Measurements from ENCODE around the gene STK4. TPM values are rescaled to one million over a fixed set of nuclear protein-coding genes. Genes with fewer than 3 reads are reported as not detected.
"Not testable (repeated sequence)": the region's sequence is repeated elsewhere in the genome, so short reads cannot be mapped to it uniquely, and the experiment has no call there.

Gene STK4
- total RNA-seq, 8 experiments from 2014 or later: 12.6 to 38.0 (median 21.0) TPM

GRCh38 chr20:45058168-45058850, 92.0 kb downstream of the STK4 start:
- WGBS, 10 experiments: 83 to 100% (median 95%) methylated on average over 2 to 4 of the region's 4 CpGs
- in situ Hi-C loops (cut with MboI; ENCODE audit: low pct_unique_long_range_greater_than_20kb in 2 of 9, low sequenced_read_pairs in 9 of 9, unreplicated experiment in 9 of 9): no loop called here
- Histone ChIP-seq H3K4me3 (no peak overlapping the region), H3K27ac (no peak overlapping the region), H3K4me1 (replicated peaks in 1 of 2) (peaks cover 0 to 9% of the 10 kb centered on the region in 2 donors)
- no peak for ATAC-seq (replicated peaks in 6 of 8)

GRCh38 chr20:45059022-45059728, 92.9 kb downstream of the STK4 start:
- WGBS, 10 experiments: 20 to 90% (median 76%) methylated on average over 1 to 6 of the region's 6 CpGs
- in situ Hi-C loops (cut with MboI; ENCODE audit: low pct_unique_long_range_greater_than_20kb in 2 of 9, low sequenced_read_pairs in 9 of 9, unreplicated experiment in 9 of 9): no loop called here
- Histone ChIP-seq H3K4me3 (no peak overlapping the region), H3K4me1 (replicated peaks in 1 of 2) (peaks cover 0 to 7% of the 10 kb centered on the region in 2 donors), H3K27ac (no peak overlapping the region)
- ATAC-seq (replicated peaks in 6 of 8): peak in 5 of 8 experiments; percentile 83 to 99 (median 89)

GRCh38 chr20:45060294-45060693, 94.0 kb downstream of the STK4 start:
- Histone ChIP-seq H3K4me1 (replicated peaks in 1 of 2) (peaks cover 0 to 7% of the 10 kb centered on the region in 2 donors), H3K27ac (no peak overlapping the region), H3K4me3 (no peak overlapping the region)
- no peak for ATAC-seq (replicated peaks in 6 of 8)
- 57 to 100% (median 93%) methylated on average over 1 to 4 of the region's 4 CpGs; no CpG with 5 or more reads in 1 of the 10 experiments for WGBS, 10 experiments
- in situ Hi-C loops (cut with MboI; ENCODE audit: low pct_unique_long_range_greater_than_20kb in 2 of 9, low sequenced_read_pairs in 9 of 9, unreplicated experiment in 9 of 9): no loop called here

- no peak overlapping the region for H3K27ac ChIP-seq
- no peak overlapping the region for H3K4me3 ChIP-seq
- peak in 4 of 8 experiments; percentile 46 to 100 (median 96) for ATAC-seq (replicated peaks in 6 of 8)
- in situ Hi-C loops (cut with MboI; ENCODE audit: low pct_unique_long_range_greater_than_20kb in 2 of 9, low sequenced_read_pairs in 9 of 9, unreplicated experiment in 9 of 9): no loop called here
- H3K4me1 ChIP-seq (replicated peaks in 1 of 2): peaks cover 0 to 7% of the 10 kb centered on the region in 2 donors
- 3 to 100% (median 59%) methylated on average over 1 to 4 of the region's 4 CpGs for WGBS, 10 experiments
Measured at GRCh38 chr20:45061244-45061643, 94.9 kb downstream of the STK4 start.

GRCh38 chr20:45063107-45063506, 96.8 kb downstream of the STK4 start:
- H3K27ac ChIP-seq; ATAC-seq (replicated peaks in 6 of 8); H3K4me3 ChIP-seq; H3K4me1 ChIP-seq (replicated peaks in 1 of 2); in situ Hi-C loops (cut with MboI; ENCODE audit: low pct_unique_long_range_greater_than_20kb in 2 of 9, low sequenced_read_pairs in 9 of 9, unreplicated experiment in 9 of 9): not testable (repeated sequence)
- WGBS, 10 experiments: 63 to 100% (median 88%) methylated on average over 1 to 2 of the region's 2 CpGs; no CpG with 5 or more reads in 1 of the 10 experiments

- H3K27ac ChIP-seq: no peak overlapping the region
- no peak overlapping the region for H3K4me3 ChIP-seq
- ATAC-seq (replicated peaks in 6 of 8): no peak
- peaks cover 0 to 2% of the 10 kb centered on the region in 2 donors for H3K4me1 ChIP-seq (replicated peaks in 1 of 2)
- in situ Hi-C loops (cut with MboI; ENCODE audit: low pct_unique_long_range_greater_than_20kb in 2 of 9, low sequenced_read_pairs in 9 of 9, unreplicated experiment in 9 of 9): no loop called here
Measured at GRCh38 chr20:45064812-45065211, 98.5 kb downstream of the STK4 start.

- peaks cover 0 to 2% of the 10 kb centered on the region in 2 donors for H3K4me1 ChIP-seq (replicated peaks in 1 of 2)
- WGBS, 10 experiments: 82 to 97% (median 93%) methylated on average over 2 to 7 of the region's 7 CpGs; no CpG with 5 or more reads in 1 of the 10 experiments
- in situ Hi-C loops (cut with MboI; ENCODE audit: low pct_unique_long_range_greater_than_20kb in 2 of 9, low sequenced_read_pairs in 9 of 9, unreplicated experiment in 9 of 9): no loop called here
- no peak overlapping the region for H3K27ac ChIP-seq
- peak in 1 of 8 experiments; percentile 41 for ATAC-seq (replicated peaks in 6 of 8)
- H3K4me3 ChIP-seq: no peak overlapping the region
Measured at GRCh38 chr20:45066372-45066771, 100.1 kb downstream of the STK4 start.

GRCh38 chr20:45067087-45067486, 100.8 kb downstream of the STK4 start:
- H3K27ac ChIP-seq: no peak overlapping the region
- no peak overlapping the region for H3K4me3 ChIP-seq
- in situ Hi-C loops (cut with MboI; ENCODE audit: low pct_unique_long_range_greater_than_20kb in 2 of 9, low sequenced_read_pairs in 9 of 9, unreplicated experiment in 9 of 9): no loop called here
- H3K4me1 ChIP-seq (replicated peaks in 1 of 2): no peaks in the 10 kb centered on the region
- no peak for ATAC-seq (replicated peaks in 6 of 8)
- WGBS, 10 experiments: 90 to 100% (median 100%) methylated on average over 1 to 3 of the region's 4 CpGs; no CpG with 5 or more reads in 2 of the 10 experiments

- in situ Hi-C loops (cut with MboI; ENCODE audit: low pct_unique_long_range_greater_than_20kb in 2 of 9, low sequenced_read_pairs in 9 of 9, unreplicated experiment in 9 of 9): no loop called here
- Histone ChIP-seq H3K27ac (no peak overlapping the region), H3K4me1 (replicated peaks in 1 of 2) (no peaks in the 10 kb centered on the region), H3K4me3 (no peak overlapping the region)
- WGBS, 10 experiments: 17 to 100% (median 79%) methylated on average over 1 to 2 of the region's 2 CpGs; no CpG with 5 or more reads in 5 of the 10 experiments
- ATAC-seq (replicated peaks in 6 of 8): peak in 5 of 8 experiments; percentile 42 to 86 (median 71)
Measured at GRCh38 chr20:45067558-45067957, 101.2 kb downstream of the STK4 start.

GRCh38 chr20:45069261-45069660, 102.9 kb downstream of the STK4 start:
- WGBS, 10 experiments: 75 to 100% (median 100%) methylated on average over 1 of the region's 1 CpG; no CpG with 5 or more reads in 2 of the 10 experiments
- H3K4me3 ChIP-seq: no peak overlapping the region
- no peak for ATAC-seq (replicated peaks in 6 of 8)
- no peak overlapping the region for H3K27ac ChIP-seq
- H3K4me1 ChIP-seq (replicated peaks in 1 of 2): no peaks in the 10 kb centered on the region
- in situ Hi-C loops (cut with MboI; ENCODE audit: low pct_unique_long_range_greater_than_20kb in 2 of 9, low sequenced_read_pairs in 9 of 9, unreplicated experiment in 9 of 9): no loop called here

- Histone ChIP-seq H3K4me3 (no peak overlapping the region), H3K27ac (no peak overlapping the region), H3K4me1 (replicated peaks in 1 of 2) (no peaks in the 10 kb centered on the region)
- in situ Hi-C loops (cut with MboI; ENCODE audit: low pct_unique_long_range_greater_than_20kb in 2 of 9, low sequenced_read_pairs in 9 of 9, unreplicated experiment in 9 of 9): no loop called here
- no peak for ATAC-seq (replicated peaks in 6 of 8)
- WGBS, 10 experiments: 60 to 100% (median 96%) methylated on average over 1 to 6 of the region's 6 CpGs; no CpG with 5 or more reads in 1 of the 10 experiments
Measured at GRCh38 chr20:45070932-45071632, 104.8 kb downstream of the STK4 start.

- in situ Hi-C loops (cut with MboI; ENCODE audit: low pct_unique_long_range_greater_than_20kb in 2 of 9, low sequenced_read_pairs in 9 of 9, unreplicated experiment in 9 of 9): no loop called here
- ATAC-seq (replicated peaks in 6 of 8): no peak
- H3K4me1 ChIP-seq (replicated peaks in 1 of 2): no peaks in the 10 kb centered on the region
- WGBS, 10 experiments: 80 to 100% (median 100%) methylated on average over 1 of the region's 1 CpG; no CpG with 5 or more reads in 5 of the 10 experiments
- H3K4me3 ChIP-seq: no peak overlapping the region
- no peak overlapping the region for H3K27ac ChIP-seq
Measured at GRCh38 chr20:45072066-45072465, 105.8 kb downstream of the STK4 start.

- no peak for ATAC-seq (replicated peaks in 6 of 8)
- 75 to 100% (median 93%) methylated on average over 1 to 3 of the region's 3 CpGs; no CpG with 5 or more reads in 2 of the 10 experiments for WGBS, 10 experiments
- in situ Hi-C loops (cut with MboI; ENCODE audit: low pct_unique_long_range_greater_than_20kb in 2 of 9, low sequenced_read_pairs in 9 of 9, unreplicated experiment in 9 of 9): no loop called here
- Histone ChIP-seq H3K27ac (no peak overlapping the region), H3K4me3 (no peak overlapping the region), H3K4me1 (replicated peaks in 1 of 2) (no peaks in the 10 kb centered on the region)
Measured at GRCh38 chr20:45073221-45073620, 106.9 kb downstream of the STK4 start.
